ENCODE data around the gene B4GAT1. TPM values are rescaled to one million over a fixed set of nuclear protein-coding genes. Genes with fewer than 3 reads are reported as not detected.

B4GAT1 gene
- total and polyA plus RNA-seq, 2 of the 13 experiments (the other 11 are each of a cell fraction or from before 2014, with no cell fraction given): 40.4 to 109 TPM

GRCh38 chr11:66344550-66345315, 2.7 kb downstream of the B4GAT1 start, which contains the start of gene BRMS1 (continued):
- TF ChIP-seq, protein P1, sequence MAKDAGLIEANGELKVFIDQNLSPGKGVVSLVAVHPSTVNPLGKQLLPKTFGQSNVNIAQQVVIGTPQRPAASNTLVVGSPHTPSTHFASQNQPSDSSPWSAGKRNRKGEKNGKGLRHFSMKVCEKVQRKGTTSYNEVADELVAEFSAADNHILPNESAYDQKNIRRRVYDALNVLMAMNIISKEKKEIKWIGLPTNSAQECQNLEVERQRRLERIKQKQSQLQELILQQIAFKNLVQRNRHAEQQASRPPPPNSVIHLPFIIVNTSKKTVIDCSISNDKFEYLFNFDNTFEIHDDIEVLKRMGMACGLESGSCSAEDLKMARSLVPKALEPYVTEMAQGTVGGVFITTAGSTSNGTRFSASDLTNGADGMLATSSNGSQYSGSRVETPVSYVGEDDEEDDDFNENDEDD (CRISPR knock-in tag; IDR thresholded peaks at IDR 0.05; ENCODE audit: borderline replicate concordance): peak; percentile 48; the same call in 1 of the 2 replicates
- no peak for TF ChIP-seq ZNF547 (CRISPR knock-in tag; IDR thresholded peaks at IDR 0.05)
- TF ChIP-seq ZNF136 (CRISPR knock-in tag; IDR thresholded peaks at IDR 0.05; ENCODE audit: low read depth): no peak
- TF ChIP-seq NFE2L2 (IDR thresholded peaks at IDR 0.05; ENCODE audit: low read length): no peak
- TF ChIP-seq, protein P2, sequence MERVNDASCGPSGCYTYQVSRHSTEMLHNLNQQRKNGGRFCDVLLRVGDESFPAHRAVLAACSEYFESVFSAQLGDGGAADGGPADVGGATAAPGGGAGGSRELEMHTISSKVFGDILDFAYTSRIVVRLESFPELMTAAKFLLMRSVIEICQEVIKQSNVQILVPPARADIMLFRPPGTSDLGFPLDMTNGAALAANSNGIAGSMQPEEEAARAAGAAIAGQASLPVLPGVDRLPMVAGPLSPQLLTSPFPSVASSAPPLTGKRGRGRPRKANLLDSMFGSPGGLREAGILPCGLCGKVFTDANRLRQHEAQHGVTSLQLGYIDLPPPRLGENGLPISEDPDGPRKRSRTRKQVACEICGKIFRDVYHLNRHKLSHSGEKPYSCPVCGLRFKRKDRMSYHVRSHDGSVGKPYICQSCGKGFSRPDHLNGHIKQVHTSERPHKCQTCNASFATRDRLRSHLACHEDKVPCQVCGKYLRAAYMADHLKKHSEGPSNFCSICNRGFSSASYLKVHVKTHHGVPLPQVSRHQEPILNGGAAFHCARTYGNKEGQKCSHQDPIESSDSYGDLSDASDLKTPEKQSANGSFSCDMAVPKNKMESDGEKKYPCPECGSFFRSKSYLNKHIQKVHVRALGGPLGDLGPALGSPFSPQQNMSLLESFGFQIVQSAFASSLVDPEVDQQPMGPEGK (CRISPR knock-in tag; IDR thresholded peaks at IDR 0.05): 0 out of 2 replicates have a peak, but pooled peaks have one; percentile 41
- peak; percentile 61 for TF ChIP-seq KLF6 (CRISPR knock-in tag; IDR thresholded peaks at IDR 0.05)
- no peak for TF ChIP-seq ZNF432 (CRISPR knock-in tag; IDR thresholded peaks at IDR 0.05; ENCODE audit: borderline replicate concordance)
- TF ChIP-seq, protein P3, sequence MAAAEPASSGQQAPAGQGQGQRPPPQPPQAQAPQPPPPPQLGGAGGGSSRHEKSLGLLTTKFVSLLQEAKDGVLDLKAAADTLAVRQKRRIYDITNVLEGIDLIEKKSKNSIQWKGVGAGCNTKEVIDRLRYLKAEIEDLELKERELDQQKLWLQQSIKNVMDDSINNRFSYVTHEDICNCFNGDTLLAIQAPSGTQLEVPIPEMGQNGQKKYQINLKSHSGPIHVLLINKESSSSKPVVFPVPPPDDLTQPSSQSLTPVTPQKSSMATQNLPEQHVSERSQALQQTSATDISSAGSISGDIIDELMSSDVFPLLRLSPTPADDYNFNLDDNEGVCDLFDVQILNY (CRISPR knock-in tag; conservative IDR thresholded peaks at IDR 0.05): no peak; the same call in 1 of the 2 replicates
- TF ChIP-seq, protein P4, sequence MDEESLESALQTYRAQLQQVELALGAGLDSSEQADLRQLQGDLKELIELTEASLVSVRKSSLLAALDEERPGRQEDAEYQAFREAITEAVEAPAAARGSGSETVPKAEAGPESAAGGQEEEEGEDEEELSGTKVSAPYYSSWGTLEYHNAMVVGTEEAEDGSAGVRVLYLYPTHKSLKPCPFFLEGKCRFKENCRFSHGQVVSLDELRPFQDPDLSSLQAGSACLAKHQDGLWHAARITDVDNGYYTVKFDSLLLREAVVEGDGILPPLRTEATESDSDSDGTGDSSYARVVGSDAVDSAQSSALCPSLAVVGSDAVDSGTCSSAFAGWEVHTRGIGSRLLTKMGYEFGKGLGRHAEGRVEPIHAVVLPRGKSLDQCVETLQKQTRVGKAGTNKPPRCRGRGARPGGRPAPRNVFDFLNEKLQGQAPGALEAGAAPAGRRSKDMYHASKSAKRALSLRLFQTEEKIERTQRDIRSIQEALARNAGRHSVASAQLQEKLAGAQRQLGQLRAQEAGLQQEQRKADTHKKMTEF (CRISPR knock-in tag; IDR thresholded peaks at IDR 0.05): peak; percentile 78; the same call in 1 of the 2 replicates
- no peak for TF ChIP-seq ZNF558 (CRISPR knock-in tag; IDR thresholded peaks at IDR 0.05; ENCODE audit: borderline replicate concordance)
- no peak for TF ChIP-seq FUBP1 (CRISPR knock-in tag; IDR thresholded peaks at IDR 0.05; ENCODE audit: borderline replicate concordance)
- TF ChIP-seq RELA (CRISPR knock-in tag; IDR thresholded peaks at IDR 0.05): no peak
- TF ChIP-seq HOXA3 (CRISPR knock-in tag; IDR thresholded peaks at IDR 0.05): peak; percentile 96
- peak; percentile 89 to 97 for TF ChIP-seq POLR2A (IDR thresholded peaks at IDR 0.05; ENCODE audit: insufficient read depth in 1 of 2, low read depth in 2 of 2, low read length in 2 of 2)
- TF ChIP-seq ZNF747 (CRISPR knock-in tag; IDR thresholded peaks at IDR 0.05; ENCODE audit: borderline replicate concordance): no peak; the same call in 1 of the 2 replicates
- TF ChIP-seq, protein P5, sequence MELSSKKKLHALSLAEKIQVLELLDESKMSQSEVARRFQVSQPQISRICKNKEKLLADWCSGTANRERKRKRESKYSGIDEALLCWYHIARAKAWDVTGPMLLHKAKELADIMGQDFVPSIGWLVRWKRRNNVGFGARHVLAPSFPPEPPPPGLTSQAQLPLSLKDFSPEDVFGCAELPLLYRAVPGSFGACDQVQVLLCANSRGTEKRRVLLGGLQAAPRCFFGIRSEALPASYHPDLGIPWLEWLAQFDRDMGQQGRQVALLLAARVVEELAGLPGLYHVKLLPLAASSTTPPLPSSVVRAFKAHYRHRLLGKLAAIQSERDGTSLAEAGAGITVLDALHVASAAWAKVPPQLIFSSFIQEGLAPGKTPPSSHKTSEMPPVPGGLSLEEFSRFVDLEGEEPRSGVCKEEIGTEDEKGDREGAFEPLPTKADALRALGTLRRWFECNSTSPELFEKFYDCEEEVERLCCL (CRISPR knock-in tag; IDR thresholded peaks at IDR 0.05; ENCODE audit: borderline replicate concordance): no peak; the same call in 1 of the 2 replicates
- TF ChIP-seq MTA1 (CRISPR knock-in tag; IDR thresholded peaks at IDR 0.05; ENCODE audit: borderline replicate concordance): peak; percentile 71; the same call in 1 of the 2 replicates
- no peak for TF ChIP-seq EEA1 (CRISPR knock-in tag; IDR thresholded peaks at IDR 0.05; ENCODE audit: borderline replicate concordance)
- no peak for TF ChIP-seq ZNF672 (CRISPR knock-in tag; IDR thresholded peaks at IDR 0.05)
- no peak for TF ChIP-seq PLRG1 (conservative IDR thresholded peaks at IDR 0.05)
- TF ChIP-seq ONECUT2 (CRISPR knock-in tag; IDR thresholded peaks at IDR 0.05): no peak
